GM21367 (cell line): ENCODE results near the gene THAP7.

ENCODE experiments used
- ATAC-seq: cut with Tn5 transposase; IDR thresholded peaks from one replicate; pipeline ENCODE4 v1.9.1; 2021; ENCODE audit not compliant: unreplicated experiment

Gene THAP7

DNA sequence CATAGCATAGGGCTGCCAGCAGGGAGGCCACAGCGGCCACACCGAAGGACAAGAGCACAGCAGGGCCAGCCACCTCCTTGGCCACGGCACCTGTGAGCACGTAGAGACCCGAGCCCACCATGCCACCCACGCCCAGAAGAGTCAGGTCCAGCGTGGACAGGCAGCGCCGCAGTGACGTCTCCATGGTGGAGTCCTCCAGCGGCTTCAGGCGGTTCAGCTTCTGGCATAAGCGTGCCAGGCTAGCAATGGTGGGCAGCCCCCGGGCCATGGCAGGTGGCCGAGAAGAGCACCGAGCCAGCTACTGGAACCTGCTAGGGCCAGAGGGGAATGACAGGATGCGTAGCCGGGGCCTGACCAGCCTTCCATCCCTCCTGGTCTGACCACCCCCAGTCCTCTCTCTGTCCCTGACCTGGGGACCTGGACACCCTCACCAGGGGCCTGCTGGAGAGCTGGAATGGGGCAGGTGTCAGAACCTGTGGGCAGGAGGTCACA, 29.7 kb upstream of the THAP7 start:
- no peak for ATAC-seq

DNA sequence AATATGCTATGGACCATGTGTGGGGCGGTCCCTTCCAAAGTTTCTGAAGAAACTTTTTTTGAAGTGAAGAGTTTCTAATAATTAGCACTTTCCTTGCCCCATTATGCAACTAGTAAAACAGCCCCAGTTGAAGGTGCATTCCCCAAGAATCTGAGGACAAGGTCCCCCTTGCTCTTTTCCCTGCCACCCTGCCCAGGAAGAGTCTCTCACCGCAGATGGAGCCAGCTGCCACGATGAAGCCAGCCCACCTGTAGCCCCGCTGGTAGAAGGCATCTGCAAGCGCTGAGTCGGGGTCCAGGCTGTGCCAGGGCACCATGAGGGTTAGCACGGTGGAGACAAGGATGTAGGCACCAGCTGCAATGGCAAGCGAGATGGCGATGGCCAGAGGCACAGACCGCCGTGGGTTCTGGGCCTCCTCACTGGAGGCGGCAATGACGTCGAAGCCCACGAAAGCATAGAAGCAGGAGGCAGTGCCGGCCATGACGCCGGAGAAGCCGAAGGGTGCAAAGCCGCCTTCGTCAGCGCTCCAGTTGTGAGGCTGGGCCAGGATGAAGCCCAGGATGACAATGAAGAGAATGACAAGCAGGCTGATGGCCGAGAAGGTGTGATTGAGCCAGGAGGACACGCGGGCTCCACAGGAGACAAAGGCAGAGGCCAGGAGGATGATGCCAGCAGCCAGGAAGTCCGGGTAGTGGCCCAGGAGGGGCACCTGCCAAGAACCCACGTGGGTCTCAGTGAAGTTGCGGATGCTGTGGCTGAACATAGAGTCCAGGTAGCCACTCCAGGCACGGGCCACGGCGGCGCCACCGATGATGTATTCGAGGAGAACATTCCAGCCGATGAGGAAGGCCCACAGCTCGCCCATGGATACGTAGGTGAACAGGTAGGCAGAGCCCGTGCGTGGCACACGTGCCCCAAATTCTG, 29.0 kb upstream of the THAP7 start:
- no peak for ATAC-seq

DNA sequence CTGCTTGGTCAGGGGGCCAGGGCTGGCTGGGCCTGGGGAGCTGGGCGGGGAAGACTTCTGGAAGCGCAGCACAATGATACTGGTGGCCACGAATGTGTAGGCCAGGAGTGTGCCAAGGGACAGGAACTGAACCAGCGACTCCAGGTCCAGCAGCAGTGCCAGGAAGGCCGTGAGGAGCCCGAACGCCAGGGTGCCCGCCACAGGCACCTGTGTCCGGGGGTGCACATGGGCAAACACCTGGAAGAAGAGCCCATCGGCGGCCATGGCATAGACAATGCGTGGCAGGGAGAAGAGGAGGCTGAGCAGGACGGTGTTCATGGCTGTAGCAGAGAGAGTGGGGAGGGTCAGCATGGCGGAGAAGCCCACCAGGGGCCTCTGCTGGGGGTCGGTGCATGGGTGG, 28.1 kb upstream of the THAP7 start:
- no peak for ATAC-seq

DNA sequence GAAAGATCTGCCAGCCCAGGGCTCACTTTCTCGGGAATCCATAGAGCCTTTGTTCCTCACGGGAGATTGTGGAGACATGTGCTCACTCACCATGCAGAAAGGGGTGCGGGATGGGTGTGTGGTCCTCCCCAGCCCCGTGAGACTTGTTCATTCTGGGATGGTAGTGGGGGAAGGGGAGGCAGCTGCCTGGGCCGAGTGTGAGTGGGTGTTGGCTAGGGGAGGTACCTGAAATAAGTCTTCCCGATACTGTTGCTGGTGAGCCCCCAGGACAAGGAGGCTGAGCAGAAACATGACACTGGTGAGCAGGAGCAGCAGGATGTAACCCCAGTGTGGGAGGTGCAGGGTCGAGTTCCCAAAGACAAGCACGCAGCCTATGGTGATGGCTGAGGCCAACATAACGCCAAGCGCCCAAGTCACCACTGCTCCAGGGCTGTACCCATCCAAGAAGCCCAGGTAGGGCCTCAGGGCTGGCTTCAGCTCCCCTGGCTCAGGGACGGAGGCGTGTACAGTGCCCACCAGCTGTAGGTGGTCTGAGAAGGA, 27.6 kb upstream of the THAP7 start:
- ATAC-seq = no peak

DNA sequence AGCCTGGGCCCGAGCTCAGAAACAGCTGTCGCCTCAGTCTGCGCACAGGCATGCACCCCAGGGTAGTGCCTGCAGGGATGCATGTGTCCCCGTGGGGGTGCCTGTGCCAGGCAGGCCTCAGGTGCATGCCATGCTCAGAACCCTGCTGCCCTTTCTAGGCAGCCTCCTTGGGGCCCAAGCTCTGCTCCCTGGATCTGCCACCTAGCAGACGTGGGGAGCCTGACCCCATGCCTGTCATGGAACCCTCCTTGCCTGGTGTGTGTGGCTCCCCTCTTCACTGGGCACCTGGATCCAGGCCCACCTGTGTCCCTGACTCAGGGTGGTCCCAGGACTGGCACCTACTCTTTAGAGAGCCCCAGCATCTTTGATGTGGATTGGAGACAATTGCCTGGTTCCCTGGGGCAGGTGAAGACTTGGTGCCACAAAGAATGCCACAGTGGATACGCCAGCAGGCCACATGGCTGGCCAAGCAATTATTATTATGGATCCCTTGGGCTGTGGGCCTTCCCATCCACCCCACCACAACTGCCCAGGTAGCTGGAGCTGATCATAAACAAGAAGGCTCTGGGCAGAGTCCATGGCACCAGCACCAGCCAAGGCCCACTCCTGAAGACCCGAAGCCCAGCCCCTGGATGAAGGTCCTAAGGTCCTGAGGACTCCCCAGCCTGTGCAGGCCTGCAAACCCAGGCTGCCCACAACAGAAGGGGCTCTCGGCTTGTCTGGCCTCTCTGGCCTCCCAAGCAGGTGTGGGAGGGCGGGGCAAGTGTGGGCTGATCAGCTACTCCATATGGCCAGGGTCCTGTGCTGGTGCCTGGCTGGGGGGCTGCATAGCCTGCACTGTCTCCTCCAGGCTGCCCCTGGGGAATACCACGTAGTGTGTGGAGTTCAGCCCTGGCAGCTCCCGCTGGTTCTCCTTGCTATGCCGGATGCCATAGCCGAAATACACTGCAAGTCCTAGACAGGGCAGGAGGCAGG, 26.6 kb upstream of the THAP7 start:
- no peak for ATAC-seq

DNA sequence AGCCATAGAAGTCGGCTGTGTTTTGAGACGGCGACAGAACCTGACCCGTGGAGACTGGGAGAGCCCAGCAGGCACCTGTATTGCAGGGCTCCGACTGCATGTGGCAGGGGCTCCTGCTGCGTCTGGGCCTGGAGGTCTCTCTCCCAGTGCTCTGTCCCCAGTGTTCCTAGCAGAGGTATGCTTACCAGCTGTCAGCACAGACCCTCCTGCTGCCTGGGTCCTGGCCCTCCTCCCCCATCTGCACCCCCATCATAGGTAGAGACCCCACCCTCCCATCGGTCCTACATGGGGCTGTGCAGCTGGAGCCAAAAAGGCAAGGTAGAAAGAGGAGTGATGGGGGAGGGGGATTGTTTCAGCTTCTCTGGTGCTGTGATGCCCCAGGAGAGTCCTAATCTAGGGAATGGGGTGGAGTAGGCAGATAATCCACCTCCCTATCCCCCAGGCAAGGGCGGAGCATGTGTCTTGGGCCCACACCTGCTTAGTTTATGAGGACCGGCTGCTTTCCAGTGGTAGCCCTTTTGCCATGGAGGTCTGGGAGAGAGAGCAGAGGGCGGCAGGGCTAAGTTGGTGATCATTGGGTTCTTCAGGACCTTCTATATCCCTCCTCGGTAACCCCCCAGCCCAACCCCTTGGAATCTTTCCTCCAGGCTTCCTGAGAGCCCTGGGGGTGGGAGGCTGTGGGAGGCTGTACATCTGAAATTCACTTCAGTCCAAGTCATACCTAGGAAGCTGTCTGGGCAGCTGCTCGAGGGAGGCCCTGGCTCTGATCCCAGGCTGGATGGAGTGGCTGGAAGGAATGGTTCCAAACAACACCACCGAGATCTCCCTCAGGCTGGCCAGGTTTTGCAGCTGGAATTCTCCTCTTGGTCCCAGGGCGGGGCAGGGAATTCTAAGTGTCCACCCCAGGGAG, 25.1 kb upstream of the THAP7 start:
- ATAC-seq = no peak

DNA sequence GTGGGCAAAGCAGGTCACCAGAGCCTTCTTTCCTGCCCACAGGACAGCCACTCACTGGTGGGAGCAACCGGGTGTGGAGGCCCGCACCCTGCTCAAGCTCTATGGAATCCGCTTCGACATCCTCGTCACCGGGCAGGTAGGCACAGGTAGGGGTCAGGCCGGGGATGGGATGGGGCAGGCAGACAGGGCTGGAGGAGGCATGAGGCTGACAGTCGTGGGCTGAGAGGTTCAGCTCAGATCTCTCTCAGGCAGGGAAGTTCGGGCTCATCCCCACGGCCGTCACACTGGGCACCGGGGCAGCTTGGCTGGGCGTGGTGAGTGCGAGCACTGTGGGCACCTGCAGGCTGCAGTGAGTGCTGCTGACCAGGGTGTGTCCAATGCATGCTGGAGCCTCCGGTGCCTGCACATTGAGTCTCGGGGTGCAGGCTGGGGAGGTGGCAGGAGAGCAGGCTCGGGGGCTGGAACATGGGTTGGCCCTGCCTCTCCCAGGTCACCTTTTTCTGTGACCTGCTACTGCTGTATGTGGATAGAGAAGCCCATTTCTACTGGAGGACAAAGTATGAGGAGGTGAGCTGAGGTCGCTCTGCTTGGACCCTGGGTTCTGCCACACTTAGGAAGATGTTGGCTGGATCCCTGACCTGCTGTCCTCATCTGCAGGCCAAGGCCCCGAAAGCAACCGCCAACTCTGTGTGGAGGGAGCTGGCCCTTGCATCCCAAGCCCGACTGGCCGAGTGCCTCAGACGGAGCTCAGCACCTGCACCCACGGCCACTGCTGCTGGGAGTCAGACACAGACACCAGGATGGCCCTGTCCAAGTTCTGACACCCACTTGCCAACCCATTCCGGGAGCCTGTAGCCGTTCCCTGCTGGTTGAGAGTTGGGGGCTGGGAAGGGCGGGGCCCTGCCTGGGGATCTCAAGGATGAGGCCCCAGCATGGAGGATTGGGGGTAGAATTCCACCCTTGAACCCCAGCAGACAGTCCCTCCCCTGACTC, 24.1 kb upstream of the THAP7 start:
- ATAC-seq = no peak

DNA sequence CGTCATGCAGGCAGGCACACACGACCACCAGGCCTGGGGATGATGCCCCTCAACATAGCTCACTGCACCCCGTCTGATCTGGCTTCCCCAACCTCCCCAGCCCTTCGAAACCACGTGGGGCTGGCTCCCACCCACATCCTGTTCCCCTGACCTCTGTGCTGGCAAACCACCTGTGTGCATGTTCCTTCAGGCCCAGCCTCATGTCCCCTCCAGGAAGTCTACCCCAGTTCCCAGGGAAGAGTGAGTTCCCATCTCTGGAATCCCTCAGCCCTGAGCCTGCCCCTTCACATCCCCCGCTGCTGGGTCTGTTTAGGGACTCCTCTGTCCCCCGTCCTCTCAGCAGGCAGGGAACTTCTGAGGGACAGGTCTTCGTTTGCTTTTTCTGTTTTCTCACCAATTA, 23.3 kb upstream of the THAP7 start:
- no peak for ATAC-seq

DNA sequence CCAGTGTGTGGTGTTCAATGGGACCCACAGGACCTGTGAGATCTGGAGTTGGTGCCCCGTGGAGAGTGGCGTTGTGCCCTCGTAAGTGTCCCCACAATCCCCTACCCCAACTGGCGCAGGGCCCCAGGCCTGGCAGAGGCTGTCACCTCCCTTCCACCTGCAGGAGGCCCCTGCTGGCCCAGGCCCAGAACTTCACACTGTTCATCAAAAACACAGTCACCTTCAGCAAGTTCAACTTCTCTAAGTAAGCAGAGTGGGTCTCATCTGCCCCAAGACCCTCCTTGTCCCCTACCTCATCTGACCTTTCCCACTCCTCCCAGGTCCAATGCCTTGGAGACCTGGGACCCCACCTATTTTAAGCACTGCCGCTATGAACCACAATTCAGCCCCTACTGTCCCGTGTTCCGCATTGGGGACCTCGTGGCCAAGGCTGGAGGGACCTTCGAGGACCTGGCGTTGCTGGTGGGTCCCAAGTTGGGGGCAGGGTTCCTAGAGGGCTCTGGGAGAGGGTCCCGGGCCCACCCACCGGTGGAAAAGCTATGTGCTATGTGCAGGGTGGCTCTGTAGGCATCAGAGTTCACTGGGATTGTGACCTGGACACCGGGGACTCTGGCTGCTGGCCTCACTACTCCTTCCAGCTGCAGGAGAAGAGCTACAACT, 21.2 kb upstream of the THAP7 start:
- no peak for ATAC-seq

DNA sequence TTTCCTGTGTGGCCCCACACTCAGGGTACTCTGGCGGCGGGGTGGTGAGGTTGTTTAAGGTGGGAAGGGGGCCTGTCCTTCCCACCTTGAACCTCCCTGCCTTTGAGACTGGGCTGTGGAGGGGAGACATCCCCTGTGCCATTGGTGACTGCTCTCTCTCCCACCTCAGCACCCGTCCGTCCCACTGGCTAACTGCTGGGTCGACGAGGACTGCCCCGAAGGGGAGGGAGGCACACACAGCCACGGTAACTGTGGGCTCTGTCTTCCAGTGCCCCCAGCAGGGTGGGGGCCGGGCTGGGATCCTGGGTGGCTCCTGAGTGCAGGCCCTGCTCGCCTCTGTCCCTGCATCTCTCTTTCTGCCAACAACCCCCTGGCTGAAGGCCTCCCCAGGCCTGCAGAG, 20.6 kb upstream of the THAP7 start:
- no peak for ATAC-seq

DNA sequence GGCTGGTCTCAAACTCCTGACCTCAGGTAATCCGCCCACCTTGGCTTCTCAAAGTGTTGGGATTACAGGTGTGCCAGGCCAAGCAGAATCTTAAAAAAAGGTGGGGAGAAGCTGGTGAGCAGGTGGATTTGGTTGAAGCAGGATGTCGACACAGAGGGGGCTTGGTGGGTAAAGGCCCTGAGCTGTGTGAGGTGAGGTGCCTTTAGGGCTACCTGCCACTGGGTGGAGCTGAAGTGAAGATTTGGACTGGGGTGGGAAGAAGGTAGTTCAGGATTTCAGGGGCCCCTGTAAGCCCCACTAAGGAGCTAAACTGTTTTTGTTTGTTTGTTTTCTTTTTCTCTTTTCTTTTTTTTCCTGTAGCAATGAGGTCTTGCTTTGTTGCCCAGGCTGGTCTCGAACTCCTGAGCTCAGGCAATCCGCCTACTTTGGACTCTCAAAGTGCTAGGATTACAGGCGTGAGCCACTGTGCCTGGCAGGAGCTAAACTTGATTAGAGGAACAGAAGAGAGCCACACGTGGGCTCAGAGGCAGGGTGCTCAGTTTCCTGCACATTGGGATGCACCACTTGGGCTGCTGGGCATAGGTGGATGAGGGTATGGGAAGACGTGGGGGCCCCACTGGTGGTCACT, 19.0 kb upstream of the THAP7 start:
- no peak for ATAC-seq

DNA sequence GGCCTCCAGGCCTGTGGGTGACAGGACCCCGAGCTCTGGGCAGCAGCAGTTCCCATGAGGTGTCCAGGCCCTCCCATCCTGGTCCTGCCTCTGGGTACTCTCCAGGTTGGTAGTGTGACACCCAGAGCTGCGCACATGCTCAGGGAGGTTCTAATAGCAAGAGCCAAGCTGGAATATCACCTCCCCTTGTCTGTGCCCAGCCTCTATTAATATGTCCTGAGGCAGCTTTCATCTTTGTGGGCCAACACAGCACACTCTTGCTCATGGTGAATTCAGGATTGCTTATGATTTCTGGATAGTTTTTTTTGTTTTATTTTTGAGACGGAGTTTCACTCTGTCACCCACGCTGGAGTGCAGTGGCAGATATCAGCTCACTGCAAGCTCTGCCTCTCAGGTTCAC, 16.4 kb upstream of the THAP7 start:
- ATAC-seq = no peak

DNA sequence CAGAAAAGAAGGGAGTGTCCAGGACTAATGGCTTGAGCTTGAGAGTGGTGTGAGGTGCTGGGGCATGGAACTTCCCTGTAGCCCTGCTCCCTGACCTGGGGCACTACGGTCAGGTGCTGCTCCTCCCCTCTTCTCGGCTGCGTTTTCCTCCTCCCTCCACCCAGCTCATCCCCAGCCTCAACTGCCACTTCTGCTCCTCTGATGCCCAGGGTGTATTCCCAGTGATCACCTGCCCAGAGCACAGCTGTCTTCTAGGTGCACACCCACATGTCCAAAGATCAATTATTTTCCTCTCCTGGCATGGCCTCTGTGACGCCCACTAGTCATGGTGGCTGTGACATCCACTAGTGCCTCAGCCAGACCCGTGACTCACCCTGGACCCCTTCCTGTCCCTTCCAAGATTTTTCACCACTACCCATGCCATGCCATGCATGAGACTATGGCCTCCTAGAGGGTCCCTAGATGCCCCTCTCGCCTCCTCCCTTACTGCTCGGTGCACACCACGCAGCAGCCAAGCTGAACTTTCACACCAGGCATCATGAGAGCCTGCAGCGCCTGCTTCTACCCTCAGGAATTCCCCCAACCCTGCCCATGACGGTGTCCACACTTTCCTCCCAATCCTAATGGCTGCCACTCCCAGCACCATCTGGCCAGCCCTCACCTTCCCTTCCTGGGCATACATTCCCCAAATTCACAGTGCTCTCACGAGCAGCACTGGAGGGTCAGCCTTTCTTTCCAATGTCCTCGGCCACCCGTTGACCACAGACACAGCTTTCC, 14.9 kb upstream of the THAP7 start:
- no peak for ATAC-seq

DNA sequence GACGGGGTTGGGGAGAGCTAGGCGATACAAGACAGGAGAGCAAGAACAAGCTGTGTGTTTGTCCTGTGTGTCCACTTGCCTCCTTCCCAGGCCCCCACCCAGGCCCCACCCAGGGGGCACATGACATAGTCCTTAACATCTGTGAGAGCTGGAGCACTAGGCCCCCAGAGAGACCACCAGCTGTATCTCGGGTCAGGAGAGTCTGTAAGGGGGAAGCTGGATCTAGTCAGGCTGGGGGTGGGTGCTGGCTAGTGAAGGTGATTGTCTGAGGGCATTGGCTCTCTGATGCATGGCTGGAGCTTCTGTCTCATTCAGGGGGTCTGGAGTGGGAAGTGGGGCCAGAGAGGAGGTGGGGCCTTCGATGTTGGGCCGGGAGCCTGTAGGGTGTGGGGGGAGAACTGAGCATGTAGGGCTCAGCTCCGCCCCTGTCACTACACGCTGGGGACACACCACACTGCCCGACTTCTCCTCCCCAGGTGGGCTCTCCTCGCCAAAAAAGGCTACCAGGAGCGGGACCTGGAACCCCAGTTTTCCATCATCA, 13.6 kb upstream of the THAP7 start:
- ATAC-seq = no peak

DNA sequence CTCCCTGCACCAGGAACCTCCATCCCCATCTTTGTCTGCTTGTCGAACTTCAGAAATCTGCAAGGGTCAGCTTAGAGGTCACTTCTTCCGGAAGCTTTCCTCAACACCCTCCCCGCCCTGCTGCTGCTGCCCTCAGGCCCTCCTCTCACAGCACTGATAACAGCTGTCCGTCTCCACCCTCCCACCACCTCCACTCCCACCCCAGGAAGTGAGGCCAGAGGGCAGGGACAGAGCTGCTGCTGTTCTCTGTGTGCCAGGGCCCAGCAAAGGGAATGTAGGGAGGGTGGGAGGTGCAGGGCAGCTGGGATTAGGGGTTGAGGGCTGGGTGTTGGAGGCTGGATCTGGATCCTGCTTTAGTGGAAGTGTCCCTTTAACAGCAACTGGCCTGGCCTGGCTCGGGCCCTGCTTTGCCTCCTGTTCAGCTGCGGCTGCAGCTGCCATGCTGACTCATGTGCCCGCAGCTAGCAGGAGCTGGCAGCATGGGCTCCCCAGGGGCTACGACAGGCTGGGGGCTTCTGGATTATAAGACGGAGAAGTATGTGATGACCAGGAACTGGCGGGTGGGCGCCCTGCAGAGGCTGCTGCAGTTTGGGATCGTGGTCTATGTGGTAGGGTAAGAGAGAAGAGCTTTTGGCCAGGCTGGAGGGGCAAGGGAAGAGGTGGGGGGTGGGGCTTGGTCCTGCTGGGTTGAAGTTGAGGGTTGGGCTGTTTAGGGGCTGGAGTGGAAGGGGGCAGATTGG, 13.0 kb upstream of the THAP7 start, which contains the start of gene P2RX6:
TSS of gene P2RX6 (plus strand) at position 440 of the 740 bp plus-strand sequence. CDS start at position 450, 10 bp downstream.
- ATAC-seq = no peak

DNA sequence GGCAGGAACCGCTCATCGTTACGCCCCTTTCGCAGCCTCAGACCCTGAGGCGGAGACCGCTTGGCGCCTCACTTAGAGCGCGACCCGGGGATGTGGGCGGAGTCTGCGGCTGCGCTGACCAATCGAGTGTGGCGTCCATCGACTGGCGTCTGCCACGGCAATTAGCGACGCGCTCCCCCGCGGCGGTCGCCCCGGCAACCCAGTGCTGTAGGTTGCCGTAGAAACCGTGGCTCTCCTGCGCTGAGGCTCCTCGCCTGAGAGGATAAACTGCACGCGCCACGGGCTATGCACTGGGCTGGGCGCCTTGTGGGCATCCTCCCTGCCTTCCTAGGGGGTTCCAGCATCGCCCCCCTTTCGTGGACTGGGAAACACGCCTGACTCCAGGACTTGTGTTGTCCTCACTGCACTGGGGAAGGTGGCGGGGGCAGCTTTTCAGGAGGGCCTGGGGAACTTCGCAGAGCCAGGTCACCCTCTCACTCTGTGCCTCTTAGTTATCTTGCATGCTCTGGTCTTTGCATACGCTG, 12.3 kb upstream of the THAP7 start:
- ATAC-seq = no peak
